Keratinocyte (primary cell): ENCODE measurements around the gene GRM7.

Experiments
- EZH2 ChIP-seq: IDR thresholded peaks from one replicate; pipeline ENCODE4 v1.6.1; 2012; ENCODE audit warnings: inconsistent platforms, mild to moderate bottlenecking, low read length, moderate library complexity
- TF ChIP-seq, protein P1 (sequence below), 3 experiments: IDR thresholded peaks in 1 of 3; conservative IDR thresholded peaks in 1 of 3; optimal IDR thresholded peaks in 1 of 3; 2 replicates in 2 of 3; 3 replicates in 1 of 3; pipeline versions ENCODE3 to v1.5.1; 2011; ENCODE audit warnings: low read length in 3 of 3, mild to moderate bottlenecking in 3 of 3, moderate library complexity in 2 of 3, control low read depth in 1 of 3, inconsistent platforms in 1 of 3; ENCODE audit not compliant: insufficient read depth in 2 of 3; ENCODE audit errors: extremely low read depth in 1 of 3

DNA sequence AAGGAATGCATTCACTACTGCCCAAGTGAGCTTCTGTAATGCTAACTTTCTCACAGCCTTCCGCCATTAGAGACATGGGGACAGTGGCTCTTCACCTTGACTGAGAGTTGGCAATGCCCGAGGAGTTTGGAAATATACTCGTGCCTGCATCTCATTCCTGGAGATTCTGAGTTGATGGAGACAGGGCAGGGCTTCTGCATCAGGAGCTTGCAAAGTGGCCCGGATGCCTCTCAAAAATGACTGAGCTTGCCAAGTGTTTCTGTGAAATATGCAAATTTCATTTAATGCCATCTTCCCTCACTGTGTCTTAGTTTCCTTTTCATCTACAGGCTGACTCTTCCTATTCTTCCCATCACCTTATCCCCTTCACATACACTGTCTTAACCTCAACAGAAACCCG, 346.2 kb downstream of the GRM7 start:
- TF ChIP-seq, protein P1, sequence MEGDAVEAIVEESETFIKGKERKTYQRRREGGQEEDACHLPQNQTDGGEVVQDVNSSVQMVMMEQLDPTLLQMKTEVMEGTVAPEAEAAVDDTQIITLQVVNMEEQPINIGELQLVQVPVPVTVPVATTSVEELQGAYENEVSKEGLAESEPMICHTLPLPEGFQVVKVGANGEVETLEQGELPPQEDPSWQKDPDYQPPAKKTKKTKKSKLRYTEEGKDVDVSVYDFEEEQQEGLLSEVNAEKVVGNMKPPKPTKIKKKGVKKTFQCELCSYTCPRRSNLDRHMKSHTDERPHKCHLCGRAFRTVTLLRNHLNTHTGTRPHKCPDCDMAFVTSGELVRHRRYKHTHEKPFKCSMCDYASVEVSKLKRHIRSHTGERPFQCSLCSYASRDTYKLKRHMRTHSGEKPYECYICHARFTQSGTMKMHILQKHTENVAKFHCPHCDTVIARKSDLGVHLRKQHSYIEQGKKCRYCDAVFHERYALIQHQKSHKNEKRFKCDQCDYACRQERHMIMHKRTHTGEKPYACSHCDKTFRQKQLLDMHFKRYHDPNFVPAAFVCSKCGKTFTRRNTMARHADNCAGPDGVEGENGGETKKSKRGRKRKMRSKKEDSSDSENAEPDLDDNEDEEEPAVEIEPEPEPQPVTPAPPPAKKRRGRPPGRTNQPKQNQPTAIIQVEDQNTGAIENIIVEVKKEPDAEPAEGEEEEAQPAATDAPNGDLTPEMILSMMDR (optimal IDR thresholded peaks at IDR 0.05 in 1 of 3, IDR thresholded peaks at IDR 0.05 in 1 of 3, conservative IDR thresholded peaks at IDR 0.05 in 1 of 3; ENCODE audit: extremely low read depth in 1 of 3, insufficient read depth in 2 of 3, low read length in 3 of 3), result no peak
- TF ChIP-seq EZH2, result no peak
